Endothelial cell of umbilical vein (primary cell): ENCODE results near the gene OR2V1. TPM values are rescaled to one million over a fixed set of nuclear protein-coding genes. Genes with fewer than 3 reads are reported as not detected.

ENCODE experiments used
- BruUV-seq: library from RNA; stranded (reverse); fragments of 400-500 nt; replicated peaks from 2 replicates; lab custom pipeline; 2021; lab: Mats Ljungman, UMichigan
- CTCF ChIA-PET: fragments of 300-600, 350-600 bp; sonication (Branson Sonifier 250); formaldehyde crosslinking; loops from one replicate; lab custom pipeline; 2021; ENCODE audit warnings: antibody characterized with exemption, inconsistent platforms; lab: Charles Lee
- POLR2A ChIA-PET: fragments of 300-600, 350-600 bp; sonication (Branson Sonifier 250); formaldehyde crosslinking; loops from one replicate; lab custom pipeline; 2021; ENCODE audit warnings: antibody characterized with exemption, inconsistent platforms; lab: Charles Lee
- DNase-seq: peaks from one replicate; pipeline ENCODE4 v3.0.0-alpha.2; 2011; ENCODE audit warnings: low read depth, low spot score
- FAIRE-seq: peaks from 2 replicates; lab custom pipeline; 2011; peaks lifted over from hg19 to GRCh38; lab: Jason Lieb, UNC
- H2AFZ ChIP-seq: 2 replicates; pipeline ENCODE4 v1.6.0; 2012; ENCODE audit warnings: low read depth, low read length, control low read depth, inconsistent platforms
- H3K27ac ChIP-seq: 2 replicates; pipeline ENCODE4 v1.5.1; 2011; ENCODE audit warnings: low read depth, mild to moderate bottlenecking, control low read depth, low read length, moderate library complexity; ENCODE audit not compliant: insufficient read depth
- H3K27me3 ChIP-seq, 2 experiments: 2 replicates each; pipeline versions ENCODE4 v1.6.0 to v1.6.1; 2011; ENCODE audit warnings: low read length in 2 of 2, mixed read lengths in 1 of 2; ENCODE audit not compliant: control insufficient read depth in 2 of 2, insufficient read depth in 2 of 2
- H3K36me3 ChIP-seq, 2 experiments: 2 replicates in 1 of 2; 3 replicates in 1 of 2; pipeline ENCODE4 v1.5.1; 2011; ENCODE audit warnings: low read length in 2 of 2, mild to moderate bottlenecking in 1 of 2, moderate library complexity in 1 of 2; ENCODE audit not compliant: control insufficient read depth in 2 of 2, insufficient read depth in 2 of 2; ENCODE audit errors: extremely low read depth in 1 of 2
- H3K4me1 ChIP-seq: 3 replicates; pipeline ENCODE4 v1.5.1; 2011; ENCODE audit warnings: mild to moderate bottlenecking, low read length; ENCODE audit not compliant: control insufficient read depth, insufficient read depth; ENCODE audit errors: extremely low read depth
- H3K4me2 ChIP-seq: 2 replicates; pipeline ENCODE4 v1.6.1; 2011; ENCODE audit warnings: low read length, control low read depth, mixed read lengths; ENCODE audit not compliant: insufficient read depth
- H3K4me3 ChIP-seq, 3 experiments: fragments of 200-600 bp in 1 of 3; sonication (generic), shearing (Covaris generic) in 1 of 3; replicated peaks in 1 of 3; 2 replicates each; pipeline ENCODE4 v1.5.1; 2011 to 2016; ENCODE audit warnings: control low read depth in 3 of 3, low read length in 3 of 3, mild to moderate bottlenecking in 2 of 3, inconsistent platforms in 1 of 3, low read depth in 1 of 3, moderate library complexity in 1 of 3; ENCODE audit not compliant: insufficient read depth in 1 of 3
- H3K79me2 ChIP-seq: 2 replicates; pipeline ENCODE4 v1.6.0; 2012; ENCODE audit warnings: low read length, inconsistent platforms; ENCODE audit not compliant: control insufficient read depth, insufficient read depth
- H3K9ac ChIP-seq: replicated peaks from 2 replicates; pipeline ENCODE3; 2011; ENCODE audit warnings: low read length, control low read depth; ENCODE audit not compliant: insufficient read depth; ENCODE audit errors: extremely low read depth
- H3K9me1 ChIP-seq: replicated peaks from 3 replicates; pipeline ENCODE4 v1.6.0; 2011; ENCODE audit warnings: mild to moderate bottlenecking, low read length; ENCODE audit not compliant: control insufficient read depth, insufficient read depth; ENCODE audit errors: extremely low read depth
- H3K9me3 ChIP-seq: replicated peaks from 2 replicates; pipeline ENCODE4 v1.5.1; 2012; ENCODE audit warnings: low read length, inconsistent platforms; ENCODE audit not compliant: control insufficient read depth, insufficient read depth
- H4K20me1 ChIP-seq: replicated peaks from 2 replicates; pipeline ENCODE3; 2011; ENCODE audit warnings: mild to moderate bottlenecking, low read length; ENCODE audit not compliant: control insufficient read depth, insufficient read depth; ENCODE audit errors: extremely low read depth
- EZH2 ChIP-seq: IDR thresholded peaks from 2 replicates; pipeline ENCODE4 v1.6.1; 2012; ENCODE audit warnings: borderline replicate concordance, low read depth, mild to moderate bottlenecking, moderate library complexity, low read length, inconsistent platforms; ENCODE audit not compliant: severe bottlenecking
- GATA2 ChIP-seq: IDR thresholded peaks from 2 replicates; pipeline ENCODE4 v1.7.0; 2011; ENCODE audit warnings: low read depth, mild to moderate bottlenecking, moderate library complexity, mixed read lengths, low read length; ENCODE audit not compliant: insufficient read length, insufficient read depth
- JUN ChIP-seq: IDR thresholded peaks from 2 replicates; pipeline ENCODE4 v1.6.1; 2011; ENCODE audit warnings: borderline replicate concordance, low read depth; ENCODE audit not compliant: insufficient read length, insufficient read depth
- MAX ChIP-seq: IDR thresholded peaks from 2 replicates; pipeline ENCODE4 v1.6.1; 2011; ENCODE audit not compliant: insufficient read depth, insufficient read length
- MYC ChIP-seq: IDR thresholded peaks from one replicate; pipeline ENCODE4 v1.6.1; 2011; ENCODE audit warnings: mild to moderate bottlenecking, low read depth, low read length
- POLR2A ChIP-seq: IDR thresholded peaks from 2 replicates; pipeline ENCODE4 v1.6.1; 2012; ENCODE audit warnings: low read depth, mild to moderate bottlenecking, control low read depth, low read length
- dilution Hi-C: fragments of 300-500 bp; cut with MboI; formaldehyde crosslinking; loops from one replicate; pipeline ENCODE4 v1.15.0; 2019; ENCODE audit warnings: low sequenced_read_pairs; ENCODE audit not compliant: extremely low pct_ligation_motif_present
- intact Hi-C: fragments of 100-400 bp; cut with micrococcal nuclease; formaldehyde crosslinking; loops from one replicate; pipeline ENCODE4 v1.10.0; 2022
- polyA plus RNA-seq, 4 experiments: library from polyadenylated mRNA; depleted of rRNA in 3 of 4; stranded (reverse) in 3 of 4; unstranded in 1 of 4; fragments of >200 nt; gene quantifications; 2 replicates each; pipeline versions ENCODE4 v1.2.1 to v1.2.3, GENCODE V29; 2011 to 2012; ENCODE audit warnings: missing spikeins in 1 of 4
- total RNA-seq: library from RNA; stranded (reverse); gene quantifications from 2 replicates; pipeline ENCODE4 v1.2.3, GENCODE V29; 2021

OR2V1 gene
- total and polyA plus RNA-seq, 2 donors (not counting 3 experiments of a cell fraction or from before 2014, with no cell fraction given), result not detected

- intact Hi-C loops, result no loop called here
- Histone ChIP-seq H4K20me1 (no peaks in the 10 kb centered on the region), H3K27ac (no peak overlapping the region), H3K9ac (no peak overlapping the region), H3K36me3 (no peaks in the 10 kb centered on the region), H3K27me3 (peaks cover 22 to 34% of the 10 kb centered on the region in 2 experiments), H3K9me3 (no peaks in the 10 kb centered on the region), H3K4me1 (peaks cover 4% of the 10 kb centered on the region), H2AFZ (no peak overlapping the region), H3K9me1 (no peaks in the 10 kb centered on the region), H3K4me2 (no peak overlapping the region), H3K4me3 (no peak overlapping the region), H3K79me2 (no peaks in the 10 kb centered on the region)
- BruUV-seq, result no TSS peak
- TF ChIP-seq MYC, result no peak
- TF ChIP-seq JUN, result no peak
- no peak for TF ChIP-seq EZH2
- no peak for TF ChIP-seq POLR2A
- DNase-seq (no peak), FAIRE-seq (no peak)
- CTCF ChIA-PET, result interaction anchor here (1.0 to 1.1 kb wide), 2 partner anchors 21 to 328 kb away, joined by 3 read pairs; no protein-coding TSS in a partner anchor
- POLR2A ChIA-PET, result no interaction called here
- dilution Hi-C loops, result no loop called here
Observed at GRCh38 chr5:181112476-181112875, 18.5 kb downstream of the OR2V1 start.

- POLR2A ChIA-PET, result no interaction called here
- no peak overlapping the region for H3K27ac ChIP-seq
- no peak overlapping the region for H2AFZ ChIP-seq
- no peaks in the 10 kb centered on the region for H3K36me3 ChIP-seq
- H3K9ac ChIP-seq, result no peak overlapping the region
- FAIRE-seq (peak; percentile 26), DNase-seq (no peak)
- no peak overlapping the region for H3K4me2 ChIP-seq
- H3K9me3 ChIP-seq, result no peaks in the 10 kb centered on the region
- intact Hi-C loops, result no loop called here
- TF ChIP-seq MAX (no peak), GATA2 (no peak)
- H3K9me1 ChIP-seq, result no peaks in the 10 kb centered on the region
- no peak overlapping the region for H3K4me3 ChIP-seq
- dilution Hi-C loops, result no loop called here
- no TSS peak for BruUV-seq
- peaks cover 15 to 27% of the 10 kb centered on the region in 2 experiments for H3K27me3 ChIP-seq
- CTCF ChIA-PET, result no interaction called here
- H3K79me2 ChIP-seq, result no peaks in the 10 kb centered on the region
- H4K20me1 ChIP-seq, result no peaks in the 10 kb centered on the region
- peaks cover 4% of the 10 kb centered on the region for H3K4me1 ChIP-seq
Observed at GRCh38 chr5:181111010-181111409, 20.0 kb downstream of the OR2V1 start.
